ENCODE data around the gene CPNE2.

CPNE2 gene

GRCh38 chr16:57192720-57193486, 100.5 kb downstream of the CPNE2 start:
- DNase-seq (ENCODE audit: low read depth in 2 of 2), result no peak

GRCh38 chr16:57194512-57194911, 102.1 kb downstream of the CPNE2 start:
- DNase-seq (ENCODE audit: low read depth in 2 of 2), result no peak

GRCh38 chr16:57196286-57196685, 103.9 kb downstream of the CPNE2 start:
- no peak for DNase-seq (ENCODE audit: low read depth in 2 of 2)

- no peak for DNase-seq (ENCODE audit: low read depth in 2 of 2)
Observed at GRCh38 chr16:57196753-57197152, 104.4 kb downstream of the CPNE2 start.
